ENCODE measurements around the gene CLBA1. TPM values are rescaled to one million over a fixed set of nuclear protein-coding genes. Genes with fewer than 3 reads are reported as not detected.

CLBA1 gene
- total RNA-seq, 1 donor from 2014 or later: 6.1 TPM

DNA sequence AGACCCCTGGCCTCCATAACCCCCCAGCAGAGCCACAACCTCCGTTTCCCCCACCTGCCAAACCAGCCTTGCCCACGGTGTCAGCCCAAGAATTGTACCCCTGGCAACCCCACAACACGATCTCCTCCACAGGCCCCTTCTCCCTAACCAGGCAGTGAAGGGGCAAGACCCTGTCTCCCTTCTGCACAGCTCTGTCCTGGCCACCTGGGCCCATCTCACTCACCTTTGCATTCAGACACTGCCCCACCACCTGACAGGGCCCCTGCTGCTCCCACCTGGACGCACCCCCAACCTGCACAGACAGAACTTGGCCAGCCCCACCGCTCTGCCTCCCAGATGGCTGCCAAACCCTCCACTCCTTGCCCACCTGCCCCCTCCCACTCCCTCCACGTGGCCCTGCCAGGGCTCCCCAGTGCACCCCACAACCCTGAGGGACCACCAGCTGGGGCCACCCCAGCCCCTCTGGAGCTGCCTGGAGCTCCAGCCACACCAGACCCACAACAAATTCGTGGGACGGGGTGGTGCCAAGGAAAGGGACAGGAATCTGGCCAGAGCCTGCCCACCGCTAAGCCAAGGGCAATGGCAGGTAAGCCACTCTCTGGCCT lies 19.2 kb upstream of the CLBA1 start:
- ATAC-seq (no peak), DNase-seq (ENCODE audit: low spot score) (no peak)
- intact Hi-C loops (cut with DNase I): no loop called here

DNA sequence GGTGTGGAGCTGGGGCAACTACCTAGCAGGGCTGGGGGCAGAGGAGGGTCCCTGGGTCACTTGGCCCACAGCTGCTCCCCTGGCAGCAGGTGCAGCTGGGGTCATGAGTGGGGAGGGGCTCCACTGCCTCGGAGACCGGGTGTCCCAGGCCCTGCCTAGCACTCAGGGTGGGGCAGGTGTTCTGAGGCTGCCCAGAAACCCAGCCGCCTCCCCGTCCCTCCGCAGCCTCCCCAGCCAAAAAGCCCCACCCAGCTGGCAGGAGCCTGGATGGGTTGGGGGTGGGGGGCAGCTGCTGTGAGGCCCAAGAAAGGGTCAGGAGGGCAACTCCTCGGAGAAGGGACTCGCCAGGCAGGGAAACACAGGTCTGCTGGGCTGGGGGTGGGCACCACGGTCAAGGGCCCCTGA lies 18.6 kb upstream of the CLBA1 start:
- intact Hi-C loops (cut with DNase I): no loop called here
- peak; percentile 4 for ATAC-seq
- DNase-seq (ENCODE audit: low spot score): no peak

DNA sequence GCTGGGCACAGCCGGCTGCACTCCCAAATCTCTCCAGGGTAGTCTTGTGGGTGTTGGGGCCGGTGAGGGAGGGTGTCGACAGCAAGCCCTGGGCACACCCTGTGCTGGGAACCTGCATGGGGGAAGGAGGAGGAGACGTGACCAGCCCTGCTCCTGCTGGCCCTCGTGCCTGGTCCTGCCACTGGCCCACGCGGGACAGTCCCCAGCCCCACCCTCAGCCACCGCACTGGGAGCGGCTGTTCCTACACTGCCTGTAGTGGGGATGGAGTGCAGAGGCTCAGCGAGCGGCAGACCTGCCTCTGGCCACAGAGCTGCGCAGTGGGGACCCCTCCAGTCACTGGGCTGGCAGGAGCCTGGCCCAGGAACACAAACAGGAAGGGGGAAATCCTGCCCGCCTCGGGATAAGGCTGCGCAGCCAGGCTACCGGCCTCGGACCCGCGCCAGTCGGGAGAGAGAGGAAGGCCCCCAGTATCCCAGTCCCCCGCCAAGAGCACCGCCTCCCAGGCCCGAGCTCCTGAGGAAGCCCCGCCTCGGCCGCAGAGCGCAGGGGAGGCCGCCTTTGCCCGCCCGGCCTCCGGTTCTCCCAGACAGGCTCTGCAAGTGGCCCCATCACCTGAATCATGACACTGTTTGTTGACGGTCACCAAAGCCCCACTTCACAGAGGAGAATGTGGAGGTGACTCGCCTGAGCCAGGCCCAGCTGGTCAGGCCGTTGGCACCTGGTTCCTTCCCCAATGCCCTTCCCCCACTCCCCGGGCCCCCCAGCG lies 18.0 kb upstream of the CLBA1 start:
- ATAC-seq (peak; percentile 58), DNase-seq (ENCODE audit: low spot score) (no peak)
- intact Hi-C loops (cut with DNase I): no loop called here

DNA sequence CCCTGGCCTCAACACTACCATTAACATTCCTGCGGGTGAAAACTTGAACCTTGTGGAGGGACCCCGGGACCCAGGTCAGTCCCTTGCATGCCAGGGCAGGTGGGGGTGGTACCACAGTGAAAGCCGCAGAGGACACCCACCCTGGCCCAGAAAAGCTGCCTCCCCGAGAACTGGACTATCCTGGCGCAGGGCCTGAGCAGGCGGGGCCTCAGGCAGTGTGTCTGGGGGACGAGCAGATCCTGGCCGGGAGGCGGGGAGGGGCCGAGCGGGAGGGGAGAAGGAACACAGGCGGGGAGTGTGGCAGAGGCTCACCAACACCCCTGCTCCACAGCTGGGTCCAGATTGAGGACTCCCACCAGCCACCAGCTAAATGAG lies 17.4 kb upstream of the CLBA1 start:
- peak; percentile 74 for ATAC-seq
- intact Hi-C loops (cut with DNase I): no loop called here
- peak; percentile 88 for DNase-seq (ENCODE audit: low spot score)

DNA sequence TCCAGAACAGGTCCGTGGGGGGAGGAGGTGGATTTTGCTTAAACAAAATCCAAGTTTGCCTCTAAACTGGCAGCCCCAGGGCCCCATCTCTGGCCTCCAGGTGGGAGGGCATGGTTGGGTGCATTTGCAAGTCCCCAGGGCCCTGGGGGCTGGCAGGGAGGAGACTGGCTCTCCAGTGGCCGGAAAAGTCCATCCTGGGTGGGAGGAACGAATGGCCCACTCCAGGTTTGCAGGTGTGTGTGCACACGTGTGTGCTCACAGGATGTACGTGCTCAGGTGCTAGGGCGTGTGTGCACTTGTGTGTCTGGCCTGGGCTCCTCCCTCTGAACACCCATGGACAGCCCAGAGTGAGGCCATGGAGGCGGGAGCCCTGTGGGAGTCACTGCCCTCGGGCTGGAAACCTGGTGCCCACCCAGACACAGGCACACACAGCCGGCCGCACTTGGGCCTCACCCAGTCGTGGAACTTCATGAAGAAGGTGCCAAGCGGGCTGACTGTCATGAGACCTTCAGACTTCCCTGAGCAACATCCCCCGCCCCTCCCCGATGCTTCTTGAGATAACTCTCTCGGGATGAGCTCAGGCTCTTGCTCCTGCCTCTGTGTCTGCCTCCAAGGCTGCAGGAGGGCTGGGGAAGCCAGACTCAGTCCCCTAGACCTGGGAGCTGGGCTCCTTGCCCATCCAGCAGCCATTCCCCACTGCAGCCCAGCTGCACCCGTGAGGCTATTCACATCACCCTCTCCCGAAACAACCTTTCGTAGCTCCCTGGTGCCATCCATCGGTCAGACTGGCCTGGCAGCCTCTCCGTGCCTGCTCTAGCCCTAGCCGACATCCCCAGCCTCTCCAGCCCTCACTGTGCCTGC lies 16.8 kb upstream of the CLBA1 start:
- intact Hi-C loops (cut with DNase I): no loop called here
- no peak for ATAC-seq
- DNase-seq (ENCODE audit: low spot score): no peak

DNA sequence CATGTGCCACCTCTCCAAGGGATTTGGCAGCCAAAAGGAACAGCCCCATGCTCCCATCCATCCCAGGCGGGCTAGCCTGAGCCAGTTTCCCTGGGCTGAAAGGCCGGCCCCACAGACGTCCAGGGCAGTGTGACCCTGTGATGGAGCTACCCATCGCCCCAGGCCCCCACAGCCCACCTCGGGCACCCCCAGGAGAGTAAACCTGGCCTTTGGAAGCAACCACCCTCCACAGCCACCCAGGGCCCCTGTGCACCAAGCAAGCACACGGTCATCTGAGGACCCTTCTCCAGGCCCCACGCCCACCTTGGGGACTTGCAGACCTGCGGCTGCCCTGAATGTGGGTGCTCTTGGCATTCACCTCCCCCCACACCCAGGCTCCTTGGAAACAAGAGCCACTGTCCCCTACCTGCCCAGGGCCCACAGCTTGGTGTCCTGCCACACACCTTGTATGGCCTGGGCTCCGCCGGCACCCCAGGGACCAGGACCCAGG lies 15.8 kb upstream of the CLBA1 start:
- intact Hi-C loops (cut with DNase I): no loop called here
- DNase-seq (ENCODE audit: low spot score) (no peak), ATAC-seq (no peak)

DNA sequence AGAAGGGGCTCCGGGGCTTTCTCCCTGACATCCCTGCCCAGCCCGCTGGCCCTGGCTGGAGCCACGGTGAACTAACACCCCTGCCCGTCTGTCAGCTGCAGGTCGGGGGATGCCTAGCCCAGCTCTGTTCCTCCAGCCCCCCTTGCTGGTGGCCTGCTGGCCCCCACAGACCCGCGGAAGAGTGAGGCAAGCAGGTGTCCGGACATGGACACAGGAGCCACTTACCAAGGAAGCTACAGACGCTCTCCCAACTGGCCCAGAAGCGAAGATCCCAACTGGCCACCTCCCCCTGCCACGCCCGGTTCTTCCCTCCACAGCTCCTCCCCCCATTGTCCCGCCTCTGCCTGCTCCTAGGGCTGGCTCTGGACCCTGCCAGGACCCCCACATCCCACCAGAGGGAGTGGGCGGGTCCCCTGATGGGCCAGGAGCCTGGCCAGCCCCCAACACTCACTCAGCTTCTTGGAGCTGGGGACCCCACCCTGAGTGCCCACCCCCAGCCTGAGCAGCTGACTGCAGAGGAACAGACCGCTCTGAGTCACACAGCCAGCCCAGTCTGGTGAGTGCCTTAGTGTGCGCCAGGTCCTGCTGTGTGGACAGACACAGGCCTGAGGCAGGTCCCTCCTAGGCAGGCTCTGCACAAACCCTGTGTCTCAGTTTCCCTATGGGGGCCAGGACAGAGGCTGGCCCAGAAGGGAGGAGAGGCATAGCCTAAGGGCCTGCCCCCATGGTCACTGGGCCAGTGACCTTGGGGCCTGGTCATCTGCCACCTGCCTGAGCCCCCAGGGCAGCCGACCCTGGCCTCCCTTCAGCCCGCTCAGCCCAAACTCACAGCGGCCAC lies 15.1 kb upstream of the CLBA1 start:
- intact Hi-C loops (cut with DNase I): no loop called here
- ATAC-seq (peak; percentile 63), DNase-seq (ENCODE audit: low spot score) (peak; percentile 83)

DNA sequence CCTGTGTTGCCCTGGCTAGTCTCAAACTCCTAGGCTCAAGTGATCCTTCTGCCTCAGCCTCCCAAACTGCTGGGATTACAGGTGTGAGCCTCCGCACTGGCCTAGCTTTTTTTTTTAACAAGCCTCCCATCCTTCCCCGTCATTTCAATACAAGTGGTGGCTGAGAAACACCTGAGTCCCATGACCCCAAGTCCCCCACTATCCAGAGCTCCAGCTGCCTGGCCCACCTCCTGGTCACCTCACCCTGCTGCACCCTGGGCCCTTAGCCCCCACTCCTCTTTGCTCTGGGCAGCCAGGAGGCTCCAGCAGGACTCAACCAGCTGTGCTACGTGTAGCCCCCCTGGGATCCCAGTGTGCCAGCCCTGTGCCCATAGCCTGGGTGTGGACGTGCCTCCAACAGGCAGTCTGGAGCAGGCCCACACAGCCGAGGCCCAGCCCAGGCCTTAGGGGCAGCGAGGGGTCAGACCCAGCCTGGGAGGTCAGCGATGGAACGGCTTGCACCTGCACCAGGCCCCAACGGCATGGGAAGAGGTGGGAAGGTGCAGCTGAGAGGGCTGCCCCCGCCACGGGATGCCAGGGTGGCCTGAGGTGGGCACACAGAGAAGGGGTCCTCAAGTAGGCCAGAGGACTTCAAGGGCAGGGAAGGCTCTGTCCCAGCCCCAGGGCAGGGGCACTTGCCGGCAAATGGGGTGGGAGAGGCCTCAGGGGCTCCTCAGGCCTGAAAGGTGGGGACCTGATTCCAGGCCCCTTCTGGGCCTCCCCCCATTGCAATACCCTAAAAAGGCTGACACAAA lies 13.9 kb upstream of the CLBA1 start:
- DNase-seq (ENCODE audit: low spot score): no peak
- no peak for ATAC-seq
- intact Hi-C loops (cut with DNase I): no loop called here

DNA sequence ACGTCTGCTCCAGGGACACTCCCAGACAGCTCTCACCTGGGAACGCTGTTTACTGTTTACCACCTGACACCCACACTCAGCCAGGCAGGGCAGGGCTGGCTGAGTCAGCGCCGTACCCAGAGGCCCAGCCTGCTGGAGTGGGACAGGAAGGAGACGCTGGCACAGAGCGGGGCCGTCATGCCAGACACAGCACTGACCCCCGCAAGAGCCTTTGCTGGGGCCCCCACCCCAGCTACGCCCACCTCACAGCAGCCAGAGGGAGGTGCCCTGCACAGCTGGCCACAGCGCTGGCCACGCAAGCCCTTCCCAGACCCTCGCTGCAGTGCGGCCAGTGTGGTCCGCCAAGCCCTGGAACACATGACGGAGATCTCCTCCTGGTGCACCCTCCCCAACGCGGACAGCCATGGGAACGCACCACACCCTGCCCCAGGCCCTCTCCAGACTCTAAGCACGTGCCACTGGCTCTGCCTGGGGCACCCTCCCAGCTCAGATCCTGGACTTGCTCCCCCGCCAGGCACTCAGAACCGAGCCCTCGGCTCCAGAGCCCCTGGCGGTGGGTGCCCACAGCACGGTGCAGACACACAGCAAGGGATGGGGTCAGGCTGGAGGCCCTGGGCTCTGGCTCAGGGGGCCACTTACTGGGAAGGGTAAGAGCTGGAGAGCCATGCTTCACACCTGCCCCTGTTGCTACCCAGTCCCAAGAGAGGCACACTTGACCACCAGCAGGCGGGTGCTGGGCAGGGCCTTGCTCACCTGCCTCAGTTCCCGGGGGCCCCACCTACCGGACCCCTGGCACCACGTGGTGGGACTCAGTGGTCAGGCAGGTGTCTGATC lies 13.1 kb upstream of the CLBA1 start:
- intact Hi-C loops (cut with DNase I): no loop called here
- ATAC-seq (peak; percentile 65), DNase-seq (ENCODE audit: low spot score) (no peak)

DNA sequence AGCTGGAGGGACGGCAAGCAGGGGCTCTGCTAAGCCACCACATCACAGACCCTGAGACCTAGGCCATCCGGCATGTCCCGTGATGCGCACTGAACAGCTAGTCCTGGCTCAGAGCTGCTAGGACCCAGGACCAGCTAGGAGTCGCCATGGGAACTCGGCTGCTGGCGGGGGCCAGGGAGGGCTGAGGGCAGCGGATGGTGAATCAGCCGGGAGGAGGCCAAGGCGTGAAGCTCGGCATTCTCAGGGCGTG lies 12.5 kb upstream of the CLBA1 start:
- ATAC-seq (peak; percentile 67), DNase-seq (ENCODE audit: low spot score) (peak; percentile 82)
- intact Hi-C loops (cut with DNase I): no loop called here

DNA sequence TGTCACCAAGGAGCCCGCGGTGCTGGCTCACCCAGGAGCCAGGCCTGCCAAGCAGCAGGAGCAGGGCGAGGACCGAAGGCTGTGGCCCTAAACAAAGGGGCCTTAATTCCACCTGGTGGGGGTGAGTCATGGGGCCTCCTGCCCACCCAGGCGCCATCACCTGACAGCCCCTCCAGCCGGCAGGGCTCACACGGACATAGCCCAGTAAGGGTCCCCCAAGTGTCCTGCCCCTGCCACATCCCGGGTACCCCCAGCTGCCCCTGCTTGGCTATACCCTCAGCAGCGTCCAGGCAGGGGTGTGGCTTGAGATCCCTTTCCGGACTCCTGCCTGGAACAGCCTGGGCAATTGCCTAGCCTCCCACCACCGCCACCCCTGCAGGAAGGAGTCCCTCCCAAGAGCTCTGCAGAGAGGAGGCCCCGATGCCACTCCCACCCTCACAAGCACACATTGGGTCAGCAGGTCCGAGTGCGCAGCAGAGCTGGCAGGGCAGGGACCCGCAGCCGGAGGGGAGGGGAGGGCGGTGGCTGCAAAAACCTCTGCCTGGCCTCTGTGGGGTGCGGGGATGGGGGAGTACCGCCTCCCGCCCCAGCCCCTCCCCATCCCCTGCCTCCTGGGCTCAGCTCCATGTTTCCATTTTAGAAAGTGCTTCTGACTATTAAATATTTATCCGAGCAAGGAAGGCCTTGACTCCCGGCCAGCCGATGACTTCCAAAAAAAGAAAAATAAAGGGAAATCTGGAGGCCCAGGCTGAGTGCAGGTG lies 12.0 kb upstream of the CLBA1 start:
- intact Hi-C loops (cut with DNase I): no loop called here
- ATAC-seq: peak; percentile 43

DNA sequence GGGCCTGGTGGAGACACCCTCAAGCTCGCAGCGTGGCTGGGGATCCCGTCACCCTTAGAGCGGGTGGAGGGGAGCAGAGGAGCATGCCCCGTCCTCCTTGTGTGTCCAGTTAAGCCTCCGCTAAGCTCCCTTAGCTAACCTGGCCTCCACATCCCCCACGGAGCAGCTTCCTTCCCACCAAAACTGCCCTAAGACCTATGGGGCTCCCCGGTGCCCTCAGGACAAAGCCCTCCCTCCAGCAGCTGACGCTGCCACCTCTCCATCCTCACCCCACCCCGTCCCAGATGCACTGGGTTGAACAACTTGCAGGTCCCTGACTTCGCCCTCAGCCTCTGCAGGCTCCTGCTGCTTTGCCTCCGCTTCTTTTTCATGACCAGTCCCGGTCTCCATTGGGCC lies 11.4 kb upstream of the CLBA1 start:
- no peak for DNase-seq (ENCODE audit: low spot score)
- no peak for ATAC-seq
- intact Hi-C loops (cut with DNase I): no loop called here

More for the DNA sequence above, 12.0 kb upstream of the CLBA1 start:
- no peak for DNase-seq (ENCODE audit: low spot score)

DNA sequence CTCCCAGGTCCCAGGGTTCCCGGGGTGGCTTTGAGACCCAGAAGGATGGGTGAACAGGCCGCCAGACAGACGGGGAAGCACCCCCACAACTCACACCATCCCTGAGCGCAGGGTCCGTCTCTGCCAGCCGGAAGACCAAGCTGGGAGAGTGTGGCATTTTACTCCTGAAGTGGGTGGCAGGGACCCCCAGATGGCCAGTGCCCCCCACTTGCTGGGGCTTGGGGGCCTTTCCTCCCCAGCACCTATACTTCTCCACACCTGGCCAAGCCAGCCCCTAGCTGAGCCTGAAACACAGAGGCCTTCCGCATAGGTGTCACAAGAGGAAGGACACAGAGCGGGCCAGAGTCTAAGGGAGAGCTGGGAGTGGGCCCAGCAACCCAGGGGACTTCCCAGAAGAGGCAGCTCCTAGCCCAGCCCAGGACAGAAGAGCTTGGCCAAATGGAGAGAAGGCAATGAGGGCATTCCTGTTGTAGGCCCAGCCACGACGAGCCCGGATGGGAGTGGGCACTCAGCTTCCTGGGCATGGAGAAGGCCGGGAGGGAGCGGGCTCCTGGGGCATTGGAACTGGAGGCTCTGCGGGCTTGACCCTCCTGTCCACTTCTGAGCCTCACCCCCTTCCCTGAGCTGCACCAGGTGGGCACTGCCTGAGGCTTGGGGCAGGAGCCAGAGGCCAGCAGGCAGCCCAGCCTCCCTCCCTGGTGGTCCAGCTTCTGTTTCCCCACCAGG lies 10.8 kb upstream of the CLBA1 start:
- DNase-seq (ENCODE audit: low spot score) (no peak), ATAC-seq (no peak)
- intact Hi-C loops (cut with DNase I): no loop called here

DNA sequence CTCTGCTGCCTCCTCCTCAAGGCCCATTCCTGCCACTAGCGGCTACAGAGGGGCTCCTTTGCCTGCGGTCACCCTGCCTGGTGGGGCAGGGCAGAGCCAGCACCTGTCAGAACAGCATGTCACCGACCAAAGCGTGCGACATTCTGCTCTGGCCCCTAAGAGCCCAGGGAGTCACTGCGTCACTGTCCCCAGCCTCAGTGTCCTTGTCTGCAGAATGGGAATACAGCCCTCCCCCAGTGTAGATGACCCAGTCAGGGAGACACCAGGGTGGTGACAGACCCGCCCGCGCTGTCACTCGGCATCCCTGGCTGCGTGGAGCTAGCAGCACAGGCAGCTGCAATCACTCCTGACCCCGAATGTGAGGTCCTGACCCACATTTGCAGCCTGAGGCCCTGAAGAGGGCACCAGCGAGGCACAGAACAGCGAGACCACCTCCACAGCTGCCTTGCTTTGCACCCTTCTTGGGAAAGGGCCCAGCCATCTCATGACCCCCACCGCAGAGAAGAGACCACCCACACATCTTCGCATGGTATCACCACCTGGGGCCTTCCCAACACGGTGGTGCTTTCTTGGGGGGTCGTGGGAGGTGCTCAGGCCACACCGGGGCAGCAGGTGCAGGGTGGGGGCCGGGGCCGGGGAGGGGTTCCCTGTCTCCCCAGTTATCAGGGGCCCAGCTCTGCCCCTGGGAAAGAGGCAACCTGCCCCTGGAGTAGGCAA lies 9.9 kb upstream of the CLBA1 start:
- ATAC-seq (no peak), DNase-seq (ENCODE audit: low spot score) (no peak)
- intact Hi-C loops (cut with DNase I): no loop called here

DNA sequence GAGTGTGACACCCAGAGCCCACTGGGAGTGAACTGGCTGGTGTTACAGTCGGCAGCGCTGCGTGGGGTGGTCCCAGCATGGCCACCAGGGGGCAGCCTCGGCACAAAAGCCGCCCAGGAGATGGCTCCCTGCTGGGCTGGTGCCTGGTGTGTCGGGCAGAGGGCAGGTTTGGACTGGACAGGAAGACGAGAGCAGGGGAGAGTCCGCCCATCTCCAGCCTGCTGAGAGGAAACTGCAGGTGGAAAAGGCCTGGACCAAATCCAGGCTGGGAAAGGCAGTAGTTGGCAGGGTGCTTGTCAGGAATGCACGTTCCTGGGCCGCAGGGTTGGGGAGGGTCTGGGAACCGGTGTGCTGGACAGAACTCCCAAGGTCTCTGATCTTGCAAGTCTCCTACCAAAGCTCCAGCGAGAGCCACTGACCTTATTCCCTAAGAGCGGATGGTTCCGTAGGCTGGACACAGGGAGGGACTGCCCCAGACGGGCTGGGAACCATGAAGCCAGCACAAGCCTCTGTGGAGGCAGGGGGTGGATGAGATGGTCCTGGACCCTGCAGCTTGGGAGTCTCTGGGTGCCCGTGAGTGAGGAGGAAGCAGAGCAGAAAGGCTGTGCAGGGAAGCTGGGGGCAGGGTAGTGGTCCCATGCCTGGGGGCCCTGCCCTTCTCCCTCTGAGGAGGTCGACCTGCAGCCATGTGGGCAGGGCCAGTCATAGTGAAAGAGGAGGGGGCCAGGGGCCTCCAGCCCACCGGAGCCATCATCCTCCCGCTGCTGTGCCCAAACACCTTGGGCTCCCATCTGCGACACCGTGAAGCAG lies 9.2 kb upstream of the CLBA1 start:
- peak; percentile 88 for DNase-seq (ENCODE audit: low spot score)
- peak; percentile 44 for ATAC-seq
- intact Hi-C loops (cut with DNase I): no loop called here
